GM21786 (cell line): ENCODE measurements around the gene PLD4.

Source experiments
- ATAC-seq: cut with Tn5 transposase; IDR thresholded peaks from one replicate; pipeline ENCODE4 v1.9.1; 2021; ENCODE audit not compliant: unreplicated experiment

PLD4 gene

DNA sequence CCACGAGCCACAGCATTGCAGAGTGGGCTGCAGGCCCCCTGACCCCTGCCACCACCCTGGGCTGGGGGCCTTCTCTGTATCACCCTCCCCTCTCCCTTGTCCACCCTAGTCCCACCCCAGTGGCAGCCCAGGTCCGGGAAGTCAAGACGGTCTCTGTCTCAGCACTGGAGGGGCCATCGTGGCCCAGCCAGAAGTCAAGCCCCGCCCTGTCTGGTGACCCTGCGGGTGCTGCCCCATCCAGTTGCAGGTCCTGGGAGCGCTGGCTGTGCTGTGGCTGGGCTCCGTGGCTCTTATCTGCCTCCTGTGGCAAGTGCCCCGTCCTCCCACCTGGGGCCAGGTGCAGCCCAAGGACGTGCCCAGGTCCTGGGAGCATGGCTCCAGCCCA is 2.7 kb downstream of the PLD4 start:
- no peak for ATAC-seq

DNA sequence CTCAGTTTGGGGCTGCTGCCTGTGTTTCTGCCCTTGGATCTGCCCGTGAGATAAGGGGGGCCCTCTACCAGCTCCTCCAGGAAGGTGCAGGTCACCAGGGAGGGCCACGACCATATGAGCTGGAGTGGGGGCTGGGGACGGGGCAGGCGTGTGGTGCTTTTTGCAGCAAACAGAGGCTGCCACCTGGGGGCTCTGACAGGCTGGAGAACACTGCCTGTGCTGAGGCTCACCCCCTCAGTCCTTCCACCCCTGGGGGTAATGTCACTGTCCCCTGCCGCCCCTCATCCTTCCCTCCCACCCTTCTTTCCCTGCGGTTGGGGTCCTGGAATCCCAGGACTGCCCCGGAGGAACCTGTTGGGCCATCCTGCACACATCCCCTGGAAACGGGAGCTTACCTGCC is 3.2 kb downstream of the PLD4 start:
- no peak for ATAC-seq

DNA sequence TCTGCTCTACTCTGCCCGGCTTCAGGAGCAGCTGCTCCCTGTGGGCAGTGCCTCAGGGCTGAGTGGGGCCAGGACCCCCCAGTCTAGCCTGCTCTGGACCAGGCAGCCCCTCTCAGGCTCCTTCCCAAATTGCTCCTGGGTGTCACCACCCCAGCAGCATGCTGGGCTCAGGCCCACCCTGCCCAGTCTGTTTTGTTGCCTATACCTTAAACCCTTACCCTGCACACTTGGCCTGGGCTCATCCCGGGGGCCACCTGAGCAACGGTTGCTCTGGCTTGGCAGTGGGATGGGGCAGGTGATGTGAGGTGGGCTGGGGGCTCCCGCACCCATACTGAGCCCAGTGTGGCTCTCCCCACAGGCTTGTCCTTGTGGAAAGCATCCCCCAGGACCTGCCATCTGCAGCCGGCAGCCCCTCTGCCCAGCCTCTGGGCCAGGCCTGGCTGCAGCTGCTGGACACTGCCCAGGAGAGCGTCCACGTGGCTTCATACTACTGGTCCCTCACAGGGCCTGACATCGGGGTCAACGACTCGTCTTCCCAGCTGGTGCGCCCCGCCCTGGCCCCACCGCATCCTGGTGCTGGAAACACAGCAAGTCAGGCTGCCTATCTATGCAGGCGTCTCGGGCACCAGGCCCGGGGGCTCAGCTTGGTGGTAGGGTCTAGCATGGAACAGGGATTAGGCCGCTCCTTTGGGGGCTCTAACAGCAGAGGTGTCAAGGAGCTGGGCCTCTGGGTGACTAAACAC is 3.9 kb downstream of the PLD4 start:
- ATAC-seq: no peak

DNA sequence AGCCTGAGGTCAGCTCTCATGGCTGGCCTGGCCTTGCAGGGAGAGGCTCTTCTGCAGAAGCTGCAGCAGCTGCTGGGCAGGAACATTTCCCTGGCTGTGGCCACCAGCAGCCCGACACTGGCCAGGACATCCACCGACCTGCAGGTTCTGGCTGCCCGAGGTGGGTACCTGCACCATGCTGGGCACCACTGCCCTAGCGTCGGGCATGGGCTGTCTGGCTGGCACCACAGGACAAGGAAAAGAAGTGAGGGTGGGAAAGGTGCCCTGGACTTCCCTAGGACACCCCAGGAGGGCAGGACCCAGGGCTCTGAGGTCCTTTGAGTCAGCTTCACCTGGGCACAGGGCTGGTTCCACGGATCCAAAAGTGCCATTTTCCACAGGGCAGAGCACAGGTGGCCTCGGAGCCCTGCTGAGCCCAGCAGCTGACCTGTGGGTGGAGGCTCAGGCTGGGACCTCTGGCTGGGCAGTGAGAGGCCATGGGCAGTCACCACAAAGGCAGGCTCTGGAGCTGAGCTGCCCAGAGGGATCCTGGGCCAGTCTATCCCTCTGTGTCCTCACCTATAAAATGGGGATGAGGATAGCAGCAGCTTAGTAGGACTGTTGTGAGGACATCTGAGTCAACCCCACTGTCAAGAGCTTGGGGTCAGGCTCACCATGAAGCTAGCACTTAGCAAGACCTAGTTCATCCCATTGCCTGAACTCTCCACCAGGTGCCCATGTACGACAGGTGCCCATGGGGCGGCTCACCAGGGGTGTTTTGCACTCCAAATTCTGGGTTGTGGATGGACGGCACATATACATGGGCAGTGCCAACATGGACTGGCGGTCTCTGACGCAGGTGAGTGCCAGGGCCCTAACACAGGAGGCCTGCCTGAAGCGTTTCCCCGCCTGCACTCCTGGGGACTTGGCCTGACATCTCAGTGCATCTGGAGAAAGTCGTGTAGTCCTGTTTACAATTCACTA is 4.9 kb downstream of the PLD4 start:
- ATAC-seq: no peak

DNA sequence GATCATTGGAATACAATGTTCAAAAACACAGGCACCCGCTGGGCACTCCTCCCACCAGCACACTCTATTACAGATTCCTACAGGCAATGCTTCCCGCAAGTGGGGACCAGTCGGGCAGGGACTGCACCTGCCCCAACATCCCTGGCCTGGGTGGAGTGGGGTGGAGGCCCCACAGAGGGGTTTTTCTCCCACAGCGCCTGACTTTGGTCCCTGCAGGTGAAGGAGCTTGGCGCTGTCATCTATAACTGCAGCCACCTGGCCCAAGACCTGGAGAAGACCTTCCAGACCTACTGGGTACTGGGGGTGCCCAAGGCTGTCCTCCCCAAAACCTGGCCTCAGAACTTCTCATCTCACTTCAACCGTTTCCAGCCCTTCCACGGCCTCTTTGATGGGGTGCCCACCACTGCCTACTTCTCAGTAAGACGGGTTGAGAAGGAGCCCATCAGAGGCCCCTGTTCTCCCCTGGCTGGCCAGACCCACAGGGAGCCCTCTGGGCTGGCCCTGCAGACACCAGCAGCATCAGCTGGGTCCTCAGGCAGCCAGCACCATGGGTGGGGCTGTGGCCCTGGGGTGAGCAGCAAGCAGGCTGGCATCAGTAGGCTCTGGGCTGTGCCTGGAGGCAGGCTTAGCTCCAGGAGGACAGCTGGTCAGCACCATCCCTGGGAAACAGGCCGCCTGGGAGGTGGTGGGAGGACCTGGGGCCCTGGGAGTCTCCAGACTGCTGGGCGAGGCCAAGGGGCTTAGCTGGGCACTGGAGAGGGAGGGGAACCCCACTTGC is 6.0 kb downstream of the PLD4 start:
- ATAC-seq: no peak

DNA sequence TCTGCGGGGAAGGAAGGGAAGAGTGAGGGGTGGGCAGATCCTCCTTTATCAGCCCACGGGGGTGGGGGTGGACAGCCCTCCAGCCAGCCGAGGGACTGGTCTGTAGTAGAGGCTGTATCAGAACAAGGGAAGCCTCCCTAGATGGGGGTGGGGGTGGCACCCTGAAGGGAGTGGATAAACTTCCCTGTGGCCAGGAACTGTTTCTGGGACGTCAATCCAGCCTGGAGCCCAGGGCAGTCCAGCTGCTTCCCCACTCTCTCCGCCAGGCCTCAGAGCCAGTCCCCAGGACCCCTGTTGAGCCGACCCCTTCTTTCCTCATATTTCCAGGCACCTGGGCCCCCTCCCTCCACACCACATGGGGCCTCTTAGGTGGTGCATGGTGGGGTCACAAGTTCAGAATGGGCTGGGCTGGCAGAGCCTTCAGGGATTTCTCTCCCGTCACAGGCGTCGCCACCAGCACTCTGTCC is 6.7 kb downstream of the PLD4 start:
- no peak for ATAC-seq

DNA sequence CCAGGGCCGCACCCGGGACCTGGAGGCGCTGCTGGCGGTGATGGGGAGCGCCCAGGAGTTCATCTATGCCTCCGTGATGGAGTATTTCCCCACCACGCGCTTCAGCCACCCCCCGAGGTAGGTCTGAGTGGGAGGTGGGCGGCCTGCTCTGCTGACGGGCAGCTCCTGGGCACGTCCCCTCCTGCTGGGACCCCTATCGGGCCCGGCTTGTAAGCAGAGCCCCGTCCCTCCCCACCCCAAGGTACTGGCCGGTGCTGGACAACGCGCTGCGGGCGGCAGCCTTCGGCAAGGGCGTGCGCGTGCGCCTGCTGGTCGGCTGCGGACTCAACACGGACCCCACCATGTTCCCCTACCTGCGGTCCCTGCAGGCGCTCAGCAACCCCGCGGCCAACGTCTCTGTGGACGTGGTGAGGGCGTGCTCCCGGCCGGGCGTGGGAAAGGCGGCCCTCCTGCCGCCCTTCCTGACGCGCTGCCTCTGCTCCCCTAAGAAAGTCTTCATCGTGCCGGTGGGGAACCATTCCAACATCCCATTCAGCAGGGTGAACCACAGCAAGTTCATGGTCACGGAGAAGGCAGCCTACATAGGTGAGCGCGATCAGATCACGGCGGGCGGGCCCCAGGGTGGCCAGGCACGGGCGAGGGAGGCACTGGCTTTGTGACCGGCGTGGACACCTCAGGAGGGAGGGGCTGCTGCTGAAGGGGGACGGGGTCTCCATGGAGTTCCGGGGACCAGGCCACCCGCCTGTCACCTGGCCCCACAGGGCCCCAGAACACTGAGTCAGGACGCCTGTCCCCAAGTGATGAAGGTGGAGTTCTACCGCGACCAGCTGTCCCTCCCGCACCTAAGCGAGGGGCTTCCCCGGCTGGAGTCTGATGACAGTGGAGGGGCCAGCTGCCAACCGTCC is 7.3 kb downstream of the PLD4 start:
- ATAC-seq: no peak

DNA sequence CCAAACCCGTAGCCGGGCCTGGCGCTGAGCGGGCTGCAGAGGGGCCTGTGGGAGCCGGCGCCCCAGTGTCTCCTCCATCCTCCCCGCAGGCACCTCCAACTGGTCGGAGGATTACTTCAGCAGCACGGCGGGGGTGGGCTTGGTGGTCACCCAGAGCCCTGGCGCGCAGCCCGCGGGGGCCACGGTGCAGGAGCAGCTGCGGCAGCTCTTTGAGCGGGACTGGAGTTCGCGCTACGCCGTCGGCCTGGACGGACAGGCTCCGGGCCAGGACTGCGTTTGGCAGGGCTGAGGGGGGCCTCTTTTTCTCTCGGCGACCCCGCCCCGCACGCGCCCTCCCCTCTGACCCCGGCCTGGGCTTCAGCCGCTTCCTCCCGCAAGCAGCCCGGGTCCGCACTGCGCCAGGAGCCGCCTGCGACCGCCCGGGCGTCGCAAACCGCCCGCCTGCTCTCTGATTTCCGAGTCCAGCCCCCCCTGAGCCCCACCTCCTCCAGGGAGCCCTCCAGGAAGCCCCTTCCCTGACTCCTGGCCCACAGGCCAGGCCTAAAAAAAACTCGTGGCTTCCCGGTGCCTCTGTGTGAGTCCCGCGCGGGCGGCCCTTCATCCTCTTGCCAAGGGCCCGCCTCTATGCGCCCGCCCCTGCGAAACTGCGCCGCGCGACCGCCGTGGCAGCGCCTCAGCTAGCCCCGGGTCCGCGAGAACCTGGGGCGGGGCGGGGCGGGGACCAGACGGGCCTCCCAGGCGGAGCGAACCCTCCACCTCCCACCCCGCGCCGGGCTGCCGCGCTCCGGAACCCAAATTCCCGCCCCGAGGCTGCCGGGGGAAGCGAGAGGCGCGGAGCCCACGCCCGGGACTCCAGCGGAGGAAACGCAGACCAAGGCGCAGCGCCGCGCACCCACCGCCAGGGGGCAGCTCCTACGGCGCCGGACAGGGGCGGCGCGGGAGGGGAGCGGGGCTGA is 8.3 kb downstream of the PLD4 start:
- peak; percentile 56 for ATAC-seq

DNA sequence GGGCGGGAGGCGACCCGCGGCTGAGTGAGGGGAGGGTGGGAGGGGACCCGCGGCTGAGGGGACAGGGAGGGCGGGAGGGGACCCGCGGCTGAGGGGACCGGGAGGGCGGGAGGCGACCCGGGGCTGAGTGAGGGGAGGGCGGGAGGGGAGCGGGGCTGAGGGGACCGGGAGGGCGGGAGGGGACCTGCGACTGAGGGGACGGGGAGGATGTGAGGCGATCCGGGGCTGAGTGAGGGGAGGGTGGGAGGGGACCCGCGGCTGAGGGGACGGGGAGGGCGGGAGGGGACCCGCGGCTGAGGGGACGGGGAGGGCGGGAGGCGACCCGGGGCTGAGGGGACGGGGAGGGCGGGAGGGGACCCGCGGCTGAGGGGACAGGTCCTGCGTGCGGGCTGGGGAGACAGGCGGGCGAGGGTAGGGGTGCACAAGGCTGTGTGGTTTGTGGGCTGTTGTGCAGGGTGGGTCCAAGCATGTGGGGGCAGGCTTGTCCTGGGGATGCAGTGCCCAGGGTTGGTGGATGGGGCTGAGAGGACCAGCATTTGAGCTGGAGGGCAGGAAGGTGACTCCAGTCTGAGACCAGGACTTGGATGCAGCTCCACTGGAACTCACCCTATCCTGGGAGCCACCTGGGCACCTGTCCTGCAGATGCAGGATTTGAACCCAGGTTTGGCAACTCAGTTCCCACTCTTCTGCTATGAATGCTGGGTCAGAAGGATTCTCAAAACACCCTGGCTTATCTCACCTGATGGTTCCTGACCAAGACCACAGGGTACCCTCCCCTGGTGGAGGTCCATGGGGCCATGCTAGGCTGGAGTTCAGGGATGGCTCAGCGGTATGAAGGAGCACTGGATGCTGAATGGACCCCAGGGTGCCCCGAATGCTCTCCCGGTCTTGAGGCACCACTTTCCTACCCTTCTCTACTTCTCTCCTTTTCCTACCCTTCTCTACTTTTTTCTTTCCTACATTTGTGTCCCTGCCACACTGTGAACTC is 9.4 kb downstream of the PLD4 start:
- no peak for ATAC-seq

DNA sequence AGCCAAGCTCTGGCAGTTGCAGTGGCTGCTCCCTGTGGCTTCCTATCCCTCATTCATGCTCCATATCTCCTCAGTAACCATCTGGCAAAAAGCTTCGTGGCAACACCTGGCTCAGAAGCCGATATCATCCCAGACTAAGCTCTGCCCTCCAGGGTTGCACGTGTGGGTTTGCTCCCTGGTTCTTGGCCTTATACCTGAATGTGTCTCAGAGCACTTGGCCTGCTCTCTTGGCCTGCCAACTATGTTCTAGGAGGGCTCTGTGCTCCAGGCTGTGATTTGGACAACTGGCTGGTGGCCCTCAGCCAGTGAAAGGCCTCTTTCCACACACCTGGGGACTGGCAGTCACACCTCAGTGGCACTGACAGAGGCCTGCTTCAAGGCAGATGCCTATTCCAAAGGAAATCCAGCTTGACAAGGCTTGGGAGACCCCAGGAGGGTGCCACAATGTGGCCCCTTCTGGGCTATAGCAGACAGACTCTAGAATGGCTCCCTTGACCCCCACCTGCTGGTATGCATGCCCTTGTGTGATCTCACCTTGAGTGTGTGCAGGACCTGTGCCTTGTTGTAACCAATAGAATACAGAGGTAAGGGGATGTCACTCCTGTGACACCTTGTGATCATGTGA is 10.5 kb downstream of the PLD4 start:
- ATAC-seq: no peak

DNA sequence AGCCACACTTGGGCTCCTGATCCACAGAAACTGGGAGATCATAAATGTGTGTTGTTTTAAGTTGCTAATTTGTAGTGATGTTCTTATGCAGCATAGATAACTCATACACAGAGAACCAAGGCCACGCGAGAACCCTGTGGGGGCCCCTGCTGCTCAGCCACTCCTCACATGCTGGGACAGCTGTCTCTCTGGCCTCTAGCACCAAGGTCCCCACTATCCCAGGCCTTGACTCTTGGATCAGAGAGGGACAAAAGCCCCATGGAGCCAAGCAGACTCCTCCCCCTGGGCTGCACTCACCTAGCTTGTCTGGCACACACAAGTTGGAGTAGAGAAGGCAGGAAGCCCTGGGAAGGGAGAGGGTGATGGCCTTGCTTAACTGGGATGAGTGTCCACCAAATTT is 11.3 kb downstream of the PLD4 start:
- ATAC-seq: no peak

DNA sequence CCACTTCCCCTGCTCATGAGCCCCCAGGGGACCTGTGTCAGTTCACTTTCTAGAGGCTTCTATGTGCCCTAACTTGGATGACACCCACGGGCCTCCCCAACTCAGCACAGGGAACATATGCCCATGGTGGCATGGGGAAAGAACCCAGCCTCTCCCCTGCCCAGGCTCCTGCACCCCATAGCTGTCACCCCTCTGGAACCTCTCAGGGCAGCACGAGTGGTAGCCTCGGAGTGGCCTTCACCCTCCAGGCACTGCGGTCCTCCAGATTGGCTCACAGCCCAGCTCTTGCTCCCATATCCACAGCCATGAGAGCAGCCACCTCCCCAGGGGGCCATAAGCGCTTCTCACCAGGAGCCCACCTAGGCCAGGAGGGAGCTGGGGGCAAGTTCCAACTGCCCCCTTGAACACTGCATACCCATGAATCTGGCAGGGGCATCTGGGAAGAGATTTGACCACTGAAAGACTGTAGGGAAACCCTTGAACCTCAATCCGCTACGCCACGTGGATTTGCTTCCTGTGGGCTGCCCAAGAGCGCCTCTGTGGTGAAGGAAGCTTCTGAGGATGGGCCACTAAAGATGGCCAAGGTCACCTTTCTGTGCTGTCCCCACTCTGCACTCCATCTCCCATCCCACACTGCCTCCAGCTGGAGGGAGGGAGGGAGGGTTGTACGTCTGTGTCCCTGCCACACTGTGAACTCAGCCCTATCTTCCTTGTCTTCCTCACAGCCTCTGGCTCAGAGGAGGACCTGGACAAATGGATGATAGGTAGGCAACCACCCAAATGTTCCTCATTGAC is 11.9 kb downstream of the PLD4 start:
- no peak for ATAC-seq

DNA sequence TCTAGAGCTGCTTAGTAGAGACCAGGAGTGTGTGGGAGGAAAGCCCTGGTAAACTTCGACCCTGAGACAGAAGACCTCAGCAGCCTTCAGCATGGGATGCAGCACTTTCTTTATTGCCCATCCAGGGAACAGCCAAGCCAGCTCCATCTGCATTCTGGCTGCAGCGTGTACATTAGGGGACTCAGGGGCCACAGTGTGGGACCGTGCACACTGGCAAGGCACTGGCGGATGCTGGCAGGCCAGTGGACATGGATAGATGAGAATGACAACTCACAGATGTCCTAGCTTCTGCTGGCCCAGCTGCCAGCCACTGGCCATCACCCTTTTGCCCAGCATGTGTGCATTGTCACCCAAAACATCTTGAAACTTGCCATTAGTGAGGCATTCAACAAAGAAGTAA is 12.5 kb downstream of the PLD4 start:
- ATAC-seq: no peak

DNA sequence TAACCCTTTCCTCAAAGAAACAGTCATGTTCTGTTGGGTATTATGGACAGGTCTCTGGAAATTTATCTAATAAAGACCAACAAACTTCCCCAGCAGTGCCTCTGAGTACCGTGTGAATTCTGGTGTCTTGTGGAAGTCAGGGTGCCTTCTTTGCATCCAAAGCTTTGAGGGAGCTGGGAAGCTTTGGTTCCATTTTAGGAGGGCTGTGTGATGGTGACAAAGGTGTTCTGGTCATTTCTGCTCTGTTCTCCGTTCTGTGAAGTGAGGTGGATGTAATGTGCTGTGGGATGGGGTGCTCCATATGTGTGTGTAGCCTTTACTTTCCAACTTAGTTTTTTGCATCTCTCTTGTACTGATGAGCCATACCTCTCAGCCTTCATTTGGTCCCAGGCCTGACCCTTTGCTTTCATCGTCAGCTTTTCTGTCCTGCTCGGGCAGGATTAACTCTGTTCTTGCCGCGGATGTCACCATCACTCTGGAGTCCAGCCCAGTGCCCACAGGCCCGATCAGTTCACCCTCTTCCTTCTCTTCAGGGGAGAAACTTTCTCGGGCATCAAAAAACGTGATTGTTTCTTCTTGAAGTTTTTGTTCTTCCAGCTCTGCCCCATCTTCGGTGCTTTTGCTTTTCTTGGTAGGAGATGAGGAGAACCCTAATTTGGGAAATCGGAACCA is 13.2 kb downstream of the PLD4 start:
- ATAC-seq: no peak

DNA sequence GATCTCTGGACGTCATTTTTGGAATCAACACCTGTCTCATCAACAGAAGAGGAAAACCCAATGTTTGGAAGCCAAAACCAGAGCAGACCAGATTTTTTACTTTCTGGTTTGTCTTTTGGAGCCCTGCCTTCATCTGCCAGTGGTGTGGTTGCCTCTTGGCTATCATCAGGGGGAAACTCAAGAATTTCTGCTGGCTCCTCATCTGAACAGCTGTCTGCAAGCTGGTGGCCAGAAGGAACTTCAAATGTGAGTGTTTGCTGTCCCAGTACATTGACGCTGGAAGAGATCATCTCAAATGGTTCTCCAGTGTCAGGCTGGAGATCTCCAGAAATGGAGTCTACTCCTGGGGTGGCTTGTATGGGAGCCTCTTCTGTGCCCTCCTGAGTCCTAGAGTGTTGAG is 13.8 kb downstream of the PLD4 start:
- ATAC-seq: no peak

DNA sequence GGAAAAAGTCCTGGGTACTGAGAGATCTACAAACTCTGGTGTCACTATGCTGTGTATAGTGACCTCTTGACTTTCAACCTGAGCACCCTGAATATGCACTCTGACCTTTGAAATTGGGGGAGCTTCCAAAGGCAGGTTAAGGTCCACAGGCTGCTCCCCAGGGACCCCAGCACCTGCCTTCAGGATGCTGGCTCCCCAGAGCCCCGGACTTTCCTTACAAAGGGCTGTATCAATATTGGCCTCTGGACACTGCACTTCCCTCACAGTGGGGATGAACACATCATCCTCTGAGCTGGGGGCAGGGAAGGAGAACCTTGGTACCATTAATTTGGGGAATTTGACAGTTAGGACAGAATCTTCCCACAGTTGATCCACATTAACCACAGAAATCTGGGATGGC is 14.3 kb downstream of the PLD4 start:
- no peak for ATAC-seq
